PC-3 (cell line): ENCODE measurements around the gene MAST2. TPM values are rescaled to one million over a fixed set of nuclear protein-coding genes. Genes with fewer than 3 reads are reported as not detected.

Experiments
- ATAC-seq: fragments of 200-7000 bp; cut with Tn5 transposase; 2 replicates; pipeline ENCODE4 v1.9.1; 2020; ENCODE audit warnings: mild to moderate bottlenecking, moderate library complexity
- BruUV-seq: library from RNA; stranded (reverse); fragments of 400-500 nt; replicated peaks from 2 replicates; lab custom pipeline; 2021; lab: Mats Ljungman, UMichigan
- CTCF ChIA-PET: fragments of 300-600 bp; sonication (Branson Sonifier 250); formaldehyde crosslinking; loops from one replicate; lab custom pipeline; 2022; ENCODE audit warnings: antibody characterized with exemption; lab: Charles Lee
- POLR2A ChIA-PET: fragments of 300-600 bp; sonication (Branson Sonifier 250); formaldehyde crosslinking; loops from one replicate; lab custom pipeline; 2022; ENCODE audit warnings: antibody characterized with exemption; ENCODE audit not compliant: unreplicated experiment; lab: Charles Lee
- DNase-seq: peaks from one replicate; pipeline ENCODE4 v3.0.0-alpha.2; 2015
- H2AFZ ChIP-seq: fragments of 300-600 bp; sonication (generic); 2 replicates; pipeline ENCODE4 v1.6.0; 2016; ENCODE audit warnings: antibody characterized with exemption, low read length
- H3F3A ChIP-seq: fragments of 300-600 bp; sonication (generic); one replicate; pipeline ENCODE4 v1.6.0; 2017; ENCODE audit warnings: antibody characterized with exemption, low read length, control low read depth, mild to moderate bottlenecking; ENCODE audit not compliant: unreplicated experiment
- H3K27ac ChIP-seq: fragments of 300-600 bp; sonication (generic); 2 replicates; pipeline ENCODE4 v1.5.1; 2016; ENCODE audit warnings: mild to moderate bottlenecking, low read length
- H3K27me3 ChIP-seq: fragments of 300-600 bp; sonication (generic); 2 replicates; pipeline ENCODE4 v1.6.1; 2016; ENCODE audit warnings: low read length, mixed read lengths
- H3K36me3 ChIP-seq: fragments of 300-600 bp; sonication (generic); 2 replicates; pipeline ENCODE4 v1.6.1; 2016; ENCODE audit warnings: low read depth, mixed run types, low read length, mixed read lengths
- H3K4me1 ChIP-seq: fragments of 300-600 bp; sonication (generic); 2 replicates; pipeline ENCODE4 v1.5.1; 2016; ENCODE audit warnings: low read length; ENCODE audit not compliant: insufficient read depth
- H3K4me2 ChIP-seq: fragments of 300-600 bp; sonication (generic); 2 replicates; pipeline ENCODE4 v1.6.0; 2016; ENCODE audit warnings: low read length
- H3K4me3 ChIP-seq: fragments of 300-600 bp; sonication (generic); 2 replicates; pipeline ENCODE4 v1.5.1; 2016; ENCODE audit warnings: mild to moderate bottlenecking, low read length, mixed read lengths
- H3K79me2 ChIP-seq: fragments of 300-600 bp; sonication (generic); 2 replicates; pipeline ENCODE4 v1.6.1; 2017; ENCODE audit warnings: low read length, mixed read lengths
- H3K9ac ChIP-seq: fragments of 300-600 bp; sonication (generic); 2 replicates; pipeline ENCODE4 v1.6.0; 2016; ENCODE audit warnings: mild to moderate bottlenecking, low read length
- H3K9me2 ChIP-seq: fragments of 300-600 bp; sonication (generic); replicated peaks from 2 replicates; pipeline ENCODE4 v1.6.1; 2016; ENCODE audit warnings: mixed run types, low read length, mixed read lengths
- H3K9me3 ChIP-seq: fragments of 300-600 bp; sonication (generic); 2 replicates; pipeline ENCODE4 v1.6.1; 2016; ENCODE audit warnings: low read length, mixed read lengths
- H4K20me1 ChIP-seq: fragments of 300-600 bp; sonication (generic); 2 replicates; pipeline ENCODE4 v1.6.1; 2016; ENCODE audit warnings: low read length, mixed read lengths
- EZH2 ChIP-seq: fragments of 300-600 bp; sonication (generic); IDR thresholded peaks from one replicate; pipeline ENCODE4 v1.6.1; 2017; ENCODE audit warnings: antibody characterized with exemption, mild to moderate bottlenecking, low read length; ENCODE audit not compliant: unreplicated experiment
- EZH2phosphoT487 ChIP-seq: fragments of 300-600 bp; sonication (generic); IDR thresholded peaks from 2 replicates; pipeline ENCODE4 v1.6.1; 2018; ENCODE audit warnings: mild to moderate bottlenecking, antibody characterized with exemption, low read length, borderline replicate concordance
- intact Hi-C: fragments of 100-400 bp; cut with micrococcal nuclease; formaldehyde crosslinking; loops from 2 replicates; pipeline ENCODE4 v1.9.0; 2023
- total RNA-seq: library from RNA; depleted of rRNA; stranded (reverse); fragments of >200 nt; gene quantifications from 2 replicates; pipeline ENCODE4 v1.2.3, GENCODE V29; 2014
- TF ChIP-seq, protein P1 (sequence below): fragments of 300-600 bp; sonication (generic); conservative IDR thresholded peaks from 2 replicates; pipeline ENCODE4 v1.5.1; 2017; ENCODE audit warnings: antibody characterized with exemption, low read depth, mild to moderate bottlenecking, low read length

MAST2 gene
- total RNA-seq, 1 experiment from 2014 or later = 29.3 TPM

DNA sequence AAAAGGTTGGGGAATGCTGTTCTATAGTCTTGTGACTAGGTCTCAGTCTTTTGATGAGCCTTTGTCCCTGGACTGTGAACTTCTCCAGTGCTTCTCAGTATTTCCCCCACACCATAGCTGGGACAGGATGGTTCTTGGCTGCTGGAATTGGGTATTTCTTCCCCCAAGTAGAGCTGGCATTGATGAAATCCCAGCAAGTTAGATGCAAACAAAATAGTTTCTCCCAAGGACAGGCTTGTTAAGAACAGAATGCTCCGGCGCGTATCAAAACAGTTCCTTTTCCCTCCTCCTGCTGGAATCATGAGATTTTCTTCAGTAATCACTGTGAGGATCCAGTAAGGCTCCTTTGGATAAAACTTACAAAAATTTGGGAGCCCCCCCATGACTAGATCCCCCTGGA lies 166.5 kb downstream of the MAST2 start:
- no peaks in the 10 kb centered on the region for H3F3A ChIP-seq
- no peak overlapping the region for H3K4me2 ChIP-seq
- ATAC-seq (no peak), DNase-seq (no peak)
- TF ChIP-seq, protein P1, sequence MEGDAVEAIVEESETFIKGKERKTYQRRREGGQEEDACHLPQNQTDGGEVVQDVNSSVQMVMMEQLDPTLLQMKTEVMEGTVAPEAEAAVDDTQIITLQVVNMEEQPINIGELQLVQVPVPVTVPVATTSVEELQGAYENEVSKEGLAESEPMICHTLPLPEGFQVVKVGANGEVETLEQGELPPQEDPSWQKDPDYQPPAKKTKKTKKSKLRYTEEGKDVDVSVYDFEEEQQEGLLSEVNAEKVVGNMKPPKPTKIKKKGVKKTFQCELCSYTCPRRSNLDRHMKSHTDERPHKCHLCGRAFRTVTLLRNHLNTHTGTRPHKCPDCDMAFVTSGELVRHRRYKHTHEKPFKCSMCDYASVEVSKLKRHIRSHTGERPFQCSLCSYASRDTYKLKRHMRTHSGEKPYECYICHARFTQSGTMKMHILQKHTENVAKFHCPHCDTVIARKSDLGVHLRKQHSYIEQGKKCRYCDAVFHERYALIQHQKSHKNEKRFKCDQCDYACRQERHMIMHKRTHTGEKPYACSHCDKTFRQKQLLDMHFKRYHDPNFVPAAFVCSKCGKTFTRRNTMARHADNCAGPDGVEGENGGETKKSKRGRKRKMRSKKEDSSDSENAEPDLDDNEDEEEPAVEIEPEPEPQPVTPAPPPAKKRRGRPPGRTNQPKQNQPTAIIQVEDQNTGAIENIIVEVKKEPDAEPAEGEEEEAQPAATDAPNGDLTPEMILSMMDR = no peak
- TF ChIP-seq EZH2 = no peak
- TF ChIP-seq EZH2phosphoT487 = no peak
- no TSS peak for BruUV-seq
- no peak overlapping the region for H3K9ac ChIP-seq
- ChIA-PET POLR2A (no interaction called here), CTCF (no interaction called here)
- H3K4me3 ChIP-seq = no peak overlapping the region
- intact Hi-C loops = loop anchor here (10.0 kb wide), 1 partner anchor 85 kb away; no protein-coding TSS in a partner anchor
- H4K20me1 ChIP-seq = no peaks in the 10 kb centered on the region
- no peaks in the 10 kb centered on the region for H3K27me3 ChIP-seq
- no peaks in the 10 kb centered on the region for H3K4me1 ChIP-seq
- no peaks in the 10 kb centered on the region for H3K9me2 ChIP-seq
- H3K79me2 ChIP-seq = no peaks in the 10 kb centered on the region
- no peaks in the 10 kb centered on the region; the same call in 1 of the 2 replicates for H3K36me3 ChIP-seq
- H3K9me3 ChIP-seq = no peaks in the 10 kb centered on the region
- H2AFZ ChIP-seq = no peak overlapping the region
- no peak overlapping the region for H3K27ac ChIP-seq

DNA sequence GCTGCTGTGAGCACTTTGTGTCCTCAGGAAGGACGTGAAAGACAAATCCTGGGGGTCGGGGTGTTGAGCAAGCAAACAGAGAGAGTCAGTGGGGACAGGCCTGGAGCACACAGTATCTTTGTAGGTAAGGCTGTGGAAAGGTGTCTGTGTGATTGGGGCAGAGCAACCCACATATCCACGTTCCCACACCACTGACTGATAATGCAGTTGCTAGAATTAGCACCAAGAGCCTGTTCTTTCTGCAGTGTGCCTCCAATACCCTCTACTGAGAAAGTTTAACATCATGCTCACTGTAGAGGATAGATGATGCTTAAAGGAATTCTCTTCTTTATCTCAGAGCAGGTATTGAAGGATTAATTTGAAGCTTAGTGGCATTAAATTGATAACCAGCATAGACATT lies 167.9 kb downstream of the MAST2 start:
- ChIA-PET POLR2A (no interaction called here), CTCF (no interaction called here)
- TF ChIP-seq EZH2phosphoT487 (no peak), EZH2 (no peak)
- TF ChIP-seq, protein P1 = no peak

DNA sequence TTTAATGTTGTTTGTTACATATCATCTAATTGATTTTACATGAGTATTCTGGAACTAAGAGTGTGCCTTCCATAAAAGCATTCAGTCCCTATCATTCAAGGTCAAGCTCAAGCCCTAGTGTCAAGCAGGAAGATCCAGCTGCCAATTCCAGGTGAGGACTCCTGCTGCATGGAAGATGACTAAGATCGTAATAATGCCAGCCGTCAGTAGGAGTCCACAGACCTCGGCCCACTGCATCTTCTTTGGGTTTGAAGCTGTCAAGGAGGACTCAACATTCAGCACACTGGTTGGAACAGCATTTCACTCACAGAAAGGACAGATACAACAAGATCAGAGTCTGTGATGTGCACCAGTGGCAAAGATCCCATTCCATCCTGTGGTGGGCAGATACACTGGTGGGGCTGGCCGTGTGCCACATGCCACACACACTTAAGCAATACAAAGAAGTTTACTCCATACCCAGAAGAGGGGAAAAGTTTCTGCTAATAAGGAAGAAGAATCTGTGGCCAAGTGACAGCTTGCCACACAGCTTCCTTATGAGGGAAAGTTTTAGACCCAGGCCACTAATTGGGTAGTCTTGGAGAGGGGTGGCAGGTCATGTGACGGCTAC lies 168.6 kb downstream of the MAST2 start:
- ChIA-PET POLR2A (no interaction called here), CTCF (no interaction called here)
- Histone ChIP-seq H3K79me2 (no peaks in the 10 kb centered on the region), H3K4me1 (no peaks in the 10 kb centered on the region), H2AFZ (no peak overlapping the region), H3K27me3 (no peaks in the 10 kb centered on the region), H3K4me2 (no peak overlapping the region), H3K4me3 (no peak overlapping the region), H3F3A (no peaks in the 10 kb centered on the region), H3K36me3 (no peaks in the 10 kb centered on the region; the same call in 1 of the 2 replicates), H3K9me3 (no peaks in the 10 kb centered on the region), H3K27ac (no peak overlapping the region), H4K20me1 (no peaks in the 10 kb centered on the region), H3K9ac (no peak overlapping the region), H3K9me2 (no peaks in the 10 kb centered on the region)
- intact Hi-C loops = loop anchor here (10.0 kb wide), 1 partner anchor 87 kb away; no protein-coding TSS in a partner anchor
- ATAC-seq = no peak
- TF ChIP-seq, protein P1 = no peak
- TF ChIP-seq EZH2phosphoT487 (no peak), EZH2 (no peak)
- BruUV-seq = no TSS peak
- DNase-seq = no peak

More for the DNA sequence above, 167.9 kb downstream of the MAST2 start:
- H4K20me1 ChIP-seq = no peaks in the 10 kb centered on the region
- no peak for ATAC-seq
- no peak overlapping the region for H3K9ac ChIP-seq
- H2AFZ ChIP-seq = no peak overlapping the region
- H3K27ac ChIP-seq = no peak overlapping the region
- intact Hi-C loops = loop anchor here (10.0 kb wide), 1 partner anchor 87 kb away; no protein-coding TSS in a partner anchor
- no peaks in the 10 kb centered on the region for H3K9me3 ChIP-seq
- H3K9me2 ChIP-seq = no peaks in the 10 kb centered on the region
- BruUV-seq = no TSS peak
- H3F3A ChIP-seq = no peaks in the 10 kb centered on the region
- no peak overlapping the region for H3K4me2 ChIP-seq
- no peaks in the 10 kb centered on the region for H3K4me1 ChIP-seq
- DNase-seq = no peak
- H3K4me3 ChIP-seq = no peak overlapping the region
- no peaks in the 10 kb centered on the region; the same call in 1 of the 2 replicates for H3K36me3 ChIP-seq
- no peaks in the 10 kb centered on the region for H3K27me3 ChIP-seq
- no peaks in the 10 kb centered on the region for H3K79me2 ChIP-seq
